NT2/D1 (cell line): ENCODE measurements around the gene SRSF4.

ENCODE experiments used
- SUZ12 ChIP-seq: IDR thresholded peaks from 2 replicates; pipeline ENCODE4 v1.6.1; 2011; ENCODE audit not compliant: insufficient read length, insufficient read depth; ENCODE audit errors: extremely low read depth
- YY1 ChIP-seq: IDR thresholded peaks from 2 replicates; pipeline ENCODE4 v1.6.1; 2011; ENCODE audit not compliant: insufficient read length, insufficient read depth

DNA sequence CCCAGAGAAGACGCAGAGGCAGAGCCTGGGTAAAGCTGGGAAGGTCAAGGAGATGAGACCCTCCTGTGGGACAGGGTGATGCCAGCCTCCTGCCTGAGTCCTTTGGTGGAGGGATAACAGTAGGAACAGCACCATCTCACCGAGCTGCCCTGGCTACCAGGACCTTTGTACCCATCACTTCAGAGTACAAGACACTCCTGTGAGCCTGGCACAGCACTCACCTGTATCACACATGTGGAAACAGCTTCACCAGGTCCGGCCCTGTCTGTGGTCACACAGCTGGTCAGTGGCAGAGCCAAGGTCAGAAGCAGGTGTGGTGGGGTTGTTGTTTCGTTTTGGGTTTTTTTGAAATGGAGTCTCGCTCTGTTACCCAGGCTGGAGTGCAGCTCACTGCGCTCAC lies 53.0 kb downstream of the SRSF4 start:
- no peak for TF ChIP-seq YY1
- no peak for TF ChIP-seq SUZ12
